HG02759 (cell line): Measurements from ENCODE around the gene LRP1.

ENCODE experiments used
- ATAC-seq: cut with Tn5 transposase; IDR thresholded peaks from one replicate; pipeline ENCODE4 v1.9.1; 2021; ENCODE audit warnings: mild to moderate bottlenecking, moderate library complexity; ENCODE audit not compliant: unreplicated experiment

The LRP1 gene

DNA sequence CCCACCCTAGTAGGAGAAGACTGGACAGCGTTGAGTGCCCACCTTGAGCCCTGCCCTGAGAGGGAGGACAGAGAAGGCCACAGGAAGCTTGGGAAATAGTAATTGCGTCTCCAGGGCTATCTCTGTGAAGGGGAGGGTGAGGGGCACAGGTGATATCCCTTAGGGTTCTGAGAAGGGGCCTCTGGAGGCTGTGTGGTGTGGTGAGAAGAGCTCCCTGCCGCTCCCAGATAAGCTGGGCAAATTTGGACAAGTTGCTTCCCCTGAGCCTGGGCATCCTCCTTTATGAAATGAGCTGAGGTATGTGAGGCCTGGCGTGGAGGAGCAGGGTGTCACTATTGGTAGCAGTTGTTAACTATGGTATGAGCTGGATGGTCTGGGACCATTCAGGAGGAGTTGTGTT is 42.6 kb downstream of the LRP1 start:
- no peak for ATAC-seq

DNA sequence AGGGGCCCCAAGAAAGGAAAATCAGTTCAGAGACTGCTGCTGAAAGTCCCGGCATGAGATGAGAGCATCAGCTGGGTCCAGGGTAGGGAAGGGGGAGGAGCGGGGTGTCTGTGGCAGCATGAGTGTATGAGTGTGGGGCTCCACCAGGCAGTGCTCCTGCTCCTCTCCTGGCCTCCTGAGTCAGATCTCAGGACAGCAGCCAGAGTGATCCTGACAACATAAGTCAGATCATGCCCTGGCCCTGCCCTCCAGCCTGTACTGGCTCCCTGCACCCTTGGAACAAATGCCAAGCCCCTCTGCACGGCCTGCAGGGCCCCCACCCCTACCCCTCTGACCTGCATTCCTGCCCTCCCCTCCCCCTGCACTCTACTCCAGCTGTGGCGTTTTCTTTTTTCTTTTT is 43.4 kb downstream of the LRP1 start:
- no peak for ATAC-seq

DNA sequence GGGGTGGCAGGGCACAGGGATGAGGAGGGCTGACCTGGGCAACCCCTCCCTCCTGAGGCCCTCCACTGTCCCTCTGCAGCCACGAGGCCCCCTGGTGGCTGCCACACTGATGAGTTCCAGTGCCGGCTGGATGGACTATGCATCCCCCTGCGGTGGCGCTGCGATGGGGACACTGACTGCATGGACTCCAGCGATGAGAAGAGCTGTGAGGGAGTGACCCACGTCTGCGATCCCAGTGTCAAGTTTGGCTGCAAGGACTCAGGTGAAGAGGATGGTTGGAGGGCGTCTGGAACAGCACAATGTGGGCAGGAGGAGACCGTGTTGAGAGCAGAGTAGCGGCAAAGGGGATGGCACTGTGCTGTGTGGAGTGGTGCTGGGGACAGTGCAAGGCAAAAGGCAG is 44.8 kb downstream of the LRP1 start:
- no peak for ATAC-seq

DNA sequence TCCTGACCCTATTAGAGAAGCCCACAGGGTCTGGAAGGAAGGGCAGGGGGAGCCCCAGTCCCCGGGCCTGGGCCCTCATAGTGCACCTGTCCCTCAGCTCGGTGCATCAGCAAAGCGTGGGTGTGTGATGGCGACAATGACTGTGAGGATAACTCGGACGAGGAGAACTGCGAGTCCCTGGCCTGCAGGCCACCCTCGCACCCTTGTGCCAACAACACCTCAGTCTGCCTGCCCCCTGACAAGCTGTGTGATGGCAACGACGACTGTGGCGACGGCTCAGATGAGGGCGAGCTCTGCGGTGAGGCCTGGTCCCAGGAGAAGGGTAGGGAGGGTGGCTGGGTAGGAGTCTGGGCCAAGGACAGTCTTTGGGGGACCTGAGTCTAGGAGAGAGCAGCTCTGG is 45.4 kb downstream of the LRP1 start:
- no peak for ATAC-seq

DNA sequence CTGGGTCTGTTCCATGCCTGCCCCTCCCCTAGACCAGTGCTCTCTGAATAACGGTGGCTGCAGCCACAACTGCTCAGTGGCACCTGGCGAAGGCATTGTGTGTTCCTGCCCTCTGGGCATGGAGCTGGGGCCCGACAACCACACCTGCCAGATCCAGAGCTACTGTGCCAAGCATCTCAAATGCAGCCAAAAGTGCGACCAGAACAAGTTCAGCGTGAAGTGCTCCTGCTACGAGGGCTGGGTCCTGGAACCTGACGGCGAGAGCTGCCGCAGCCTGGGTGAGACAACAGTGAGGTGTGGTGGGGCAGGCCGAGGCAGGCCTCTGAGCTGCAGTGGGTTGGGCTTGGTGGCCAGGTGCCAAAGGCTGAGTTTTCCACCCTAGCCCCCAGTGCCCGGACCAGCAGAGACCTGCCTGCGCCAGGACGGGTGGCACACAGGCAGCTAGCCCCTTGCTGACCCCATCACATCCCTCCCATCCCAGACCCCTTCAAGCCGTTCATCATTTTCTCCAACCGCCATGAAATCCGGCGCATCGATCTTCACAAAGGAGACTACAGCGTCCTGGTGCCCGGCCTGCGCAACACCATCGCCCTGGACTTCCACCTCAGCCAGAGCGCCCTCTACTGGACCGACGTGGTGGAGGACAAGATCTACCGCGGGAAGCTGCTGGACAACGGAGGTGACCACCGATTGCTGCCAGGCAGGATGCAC is 47.3 kb downstream of the LRP1 start:
- ATAC-seq = no peak

DNA sequence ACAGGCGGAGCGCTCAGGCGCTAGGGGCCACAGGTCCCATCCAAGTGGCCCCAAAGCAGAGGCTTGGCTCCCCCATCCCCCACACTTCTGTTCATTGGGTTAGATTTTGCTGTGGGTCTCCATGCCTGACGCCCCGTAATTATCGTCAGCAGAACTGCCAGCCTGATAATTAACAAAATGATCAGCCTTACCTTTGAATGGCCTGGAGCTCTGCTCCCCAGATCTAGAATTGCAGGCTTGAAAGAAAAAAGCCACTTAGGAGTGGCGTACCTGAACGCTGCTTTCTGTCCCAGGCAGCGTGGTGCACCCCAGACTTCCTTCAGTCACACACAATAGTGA is 47.8 kb downstream of the LRP1 start:
- ATAC-seq = no peak

DNA sequence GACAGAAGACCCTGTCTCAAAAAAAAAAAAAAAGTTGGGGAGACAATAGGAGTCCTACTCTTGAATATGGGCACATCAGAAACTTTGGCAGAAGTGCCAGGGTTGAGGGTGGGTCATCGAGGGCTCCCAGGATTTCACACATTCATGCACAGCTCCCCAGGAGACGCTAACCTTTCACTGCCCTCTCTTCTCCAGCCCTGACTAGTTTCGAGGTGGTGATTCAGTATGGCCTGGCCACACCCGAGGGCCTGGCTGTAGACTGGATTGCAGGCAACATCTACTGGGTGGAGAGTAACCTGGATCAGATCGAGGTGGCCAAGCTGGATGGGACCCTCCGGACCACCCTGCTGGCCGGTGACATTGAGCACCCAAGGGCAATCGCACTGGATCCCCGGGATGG is 48.6 kb downstream of the LRP1 start:
- no peak for ATAC-seq

DNA sequence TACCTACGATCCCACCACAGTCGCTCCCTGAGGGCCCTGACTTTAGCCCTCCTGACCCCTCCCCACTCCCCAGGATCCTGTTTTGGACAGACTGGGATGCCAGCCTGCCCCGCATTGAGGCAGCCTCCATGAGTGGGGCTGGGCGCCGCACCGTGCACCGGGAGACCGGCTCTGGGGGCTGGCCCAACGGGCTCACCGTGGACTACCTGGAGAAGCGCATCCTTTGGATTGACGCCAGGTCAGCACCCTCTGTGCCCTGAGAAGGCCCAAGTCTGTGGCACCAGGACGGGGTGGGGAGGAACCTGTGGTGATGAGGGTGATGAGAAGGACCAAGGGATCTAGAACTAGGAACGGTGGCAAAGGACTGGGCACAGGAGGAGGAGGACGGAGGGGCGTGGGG is 49.1 kb downstream of the LRP1 start:
- ATAC-seq = no peak

DNA sequence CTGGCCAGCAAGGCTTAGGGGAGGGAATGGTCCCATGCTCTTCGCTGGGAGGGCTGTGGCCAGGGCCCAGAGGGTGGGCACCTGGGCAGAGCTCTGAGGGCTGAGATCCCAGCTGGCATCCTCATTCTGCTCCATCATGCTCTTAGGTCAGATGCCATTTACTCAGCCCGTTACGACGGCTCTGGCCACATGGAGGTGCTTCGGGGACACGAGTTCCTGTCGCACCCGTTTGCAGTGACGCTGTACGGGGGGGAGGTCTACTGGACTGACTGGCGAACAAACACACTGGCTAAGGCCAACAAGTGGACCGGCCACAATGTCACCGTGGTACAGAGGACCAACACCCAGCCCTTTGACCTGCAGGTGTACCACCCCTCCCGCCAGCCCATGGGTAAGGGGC is 49.9 kb downstream of the LRP1 start:
- ATAC-seq = no peak

DNA sequence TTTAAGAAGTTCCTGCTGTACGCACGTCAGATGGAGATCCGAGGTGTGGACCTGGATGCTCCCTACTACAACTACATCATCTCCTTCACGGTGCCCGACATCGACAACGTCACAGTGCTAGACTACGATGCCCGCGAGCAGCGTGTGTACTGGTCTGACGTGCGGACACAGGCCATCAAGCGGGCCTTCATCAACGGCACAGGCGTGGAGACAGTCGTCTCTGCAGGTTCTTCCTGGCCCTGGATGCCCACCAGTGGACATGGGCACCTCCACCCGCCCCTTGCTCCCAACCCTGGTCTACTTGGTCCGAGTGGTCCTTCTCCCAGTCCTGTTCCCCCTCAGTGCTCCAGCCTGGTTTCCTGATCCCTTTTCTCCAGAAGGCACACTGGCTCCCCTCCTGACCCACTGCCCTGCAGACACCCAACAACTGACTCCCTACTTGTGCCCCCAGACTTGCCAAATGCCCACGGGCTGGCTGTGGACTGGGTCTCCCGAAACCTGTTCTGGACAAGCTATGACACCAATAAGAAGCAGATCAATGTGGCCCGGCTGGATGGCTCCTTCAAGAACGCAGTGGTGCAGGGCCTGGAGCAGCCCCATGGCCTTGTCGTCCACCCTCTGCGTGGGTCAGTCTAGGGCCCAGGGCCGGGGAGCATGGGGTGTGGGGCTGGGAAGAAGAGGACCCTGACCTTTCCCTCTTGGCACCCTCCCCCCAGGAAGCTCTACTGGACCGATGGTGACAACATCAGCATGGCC is 51.2 kb downstream of the LRP1 start:
- no peak for ATAC-seq

DNA sequence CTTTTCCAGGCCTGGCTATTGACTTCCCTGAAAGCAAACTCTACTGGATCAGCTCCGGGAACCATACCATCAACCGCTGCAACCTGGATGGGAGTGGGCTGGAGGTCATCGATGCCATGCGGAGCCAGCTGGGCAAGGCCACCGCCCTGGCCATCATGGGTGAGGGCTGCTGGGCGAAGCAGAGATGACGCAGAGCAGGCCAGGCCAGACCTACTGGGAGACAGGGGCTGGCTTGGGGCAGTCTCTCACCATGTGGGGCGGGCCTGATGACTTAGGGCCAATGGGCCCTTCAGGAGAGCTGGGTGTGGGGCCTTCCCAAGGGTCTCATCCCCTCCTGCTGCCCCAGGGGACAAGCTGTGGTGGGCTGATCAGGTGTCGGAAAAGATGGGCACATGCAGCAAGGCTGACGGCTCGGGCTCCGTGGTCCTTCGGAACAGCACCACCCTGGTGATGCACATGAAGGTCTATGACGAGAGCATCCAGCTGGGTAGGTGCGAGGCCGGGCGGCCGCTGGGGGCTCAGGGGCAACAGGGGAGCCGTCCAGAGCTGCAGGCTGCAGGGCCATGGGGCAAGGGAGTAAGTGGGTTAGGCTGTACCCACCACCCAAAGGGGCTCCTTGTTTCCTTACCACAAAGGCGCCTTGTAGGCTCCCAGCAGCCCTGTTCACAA is 52.2 kb downstream of the LRP1 start:
- ATAC-seq = no peak

DNA sequence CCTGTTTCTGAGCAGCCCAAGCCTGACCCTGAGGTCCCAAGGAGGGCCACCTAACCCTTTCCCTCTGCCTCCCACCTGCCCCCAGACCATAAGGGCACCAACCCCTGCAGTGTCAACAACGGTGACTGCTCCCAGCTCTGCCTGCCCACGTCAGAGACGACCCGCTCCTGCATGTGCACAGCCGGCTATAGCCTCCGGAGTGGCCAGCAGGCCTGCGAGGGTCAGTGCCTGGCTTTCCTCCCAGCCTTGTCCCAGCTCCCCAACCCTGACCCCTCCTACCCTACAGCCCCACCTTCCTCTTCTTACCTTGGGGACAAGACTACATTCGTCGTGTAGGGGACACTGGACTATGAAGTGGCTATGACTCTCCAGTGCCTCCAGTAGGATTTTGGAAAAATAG is 52.8 kb downstream of the LRP1 start:
- no peak for ATAC-seq

DNA sequence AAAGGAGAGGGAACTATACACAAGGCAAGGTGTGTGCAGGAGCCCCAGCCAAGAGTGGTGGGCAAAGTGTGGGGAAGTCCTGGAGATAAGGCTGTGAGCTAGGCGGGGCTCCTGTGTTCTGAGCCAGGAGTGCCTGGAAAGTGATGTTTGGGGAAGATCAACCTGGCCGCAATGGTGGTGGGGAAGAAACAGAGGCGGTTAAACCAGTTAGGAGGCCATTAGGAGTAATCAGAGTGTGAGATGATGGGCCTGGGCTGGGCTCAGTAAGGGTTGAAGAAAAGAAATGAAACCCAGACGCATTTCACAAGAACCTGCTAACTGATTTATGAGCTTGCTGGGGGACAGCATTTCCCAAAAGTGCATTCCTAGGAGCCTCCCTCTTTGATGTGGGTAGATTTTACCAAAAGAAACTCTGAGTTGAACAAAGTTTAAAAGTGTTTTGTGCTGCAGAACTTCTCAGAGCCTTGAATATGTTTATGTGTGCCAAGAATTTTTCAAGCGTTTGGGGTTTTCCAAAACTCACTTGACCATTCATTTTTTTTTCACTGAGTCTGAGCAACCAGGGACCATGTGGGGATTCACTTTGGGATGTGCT is 53.4 kb downstream of the LRP1 start:
- no peak for ATAC-seq

DNA sequence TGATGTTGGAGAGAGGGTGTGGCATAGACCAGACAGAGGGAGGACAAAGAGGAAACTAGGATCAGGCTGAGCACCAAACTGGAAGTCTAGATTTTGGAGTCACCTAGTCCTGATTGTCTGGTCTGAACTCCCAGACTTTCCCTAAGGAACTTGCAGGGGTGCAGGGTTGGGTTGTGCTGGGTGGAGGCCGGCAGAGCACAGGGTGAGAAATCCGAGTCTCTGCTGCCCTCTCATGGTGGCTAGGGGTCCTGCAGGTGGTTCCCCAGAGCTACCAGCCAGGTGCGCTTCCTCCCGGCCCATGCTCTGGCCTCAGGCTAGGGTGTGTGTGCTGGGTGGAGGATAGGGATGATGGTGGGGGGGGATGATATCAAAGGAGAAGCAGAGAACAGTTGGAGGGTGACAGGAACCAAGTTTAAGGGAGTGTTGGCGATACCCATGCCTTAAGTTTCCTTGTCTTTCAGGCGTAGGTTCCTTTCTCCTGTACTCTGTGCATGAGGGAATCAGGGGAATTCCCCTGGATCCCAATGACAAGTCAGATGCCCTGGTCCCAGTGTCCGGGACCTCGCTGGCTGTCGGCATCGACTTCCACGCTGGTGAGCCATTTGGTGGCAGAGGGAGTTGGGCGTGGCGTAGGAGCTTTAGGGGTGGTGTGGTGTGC is 54.8 kb downstream of the LRP1 start:
- peak; percentile 88 for ATAC-seq

DNA sequence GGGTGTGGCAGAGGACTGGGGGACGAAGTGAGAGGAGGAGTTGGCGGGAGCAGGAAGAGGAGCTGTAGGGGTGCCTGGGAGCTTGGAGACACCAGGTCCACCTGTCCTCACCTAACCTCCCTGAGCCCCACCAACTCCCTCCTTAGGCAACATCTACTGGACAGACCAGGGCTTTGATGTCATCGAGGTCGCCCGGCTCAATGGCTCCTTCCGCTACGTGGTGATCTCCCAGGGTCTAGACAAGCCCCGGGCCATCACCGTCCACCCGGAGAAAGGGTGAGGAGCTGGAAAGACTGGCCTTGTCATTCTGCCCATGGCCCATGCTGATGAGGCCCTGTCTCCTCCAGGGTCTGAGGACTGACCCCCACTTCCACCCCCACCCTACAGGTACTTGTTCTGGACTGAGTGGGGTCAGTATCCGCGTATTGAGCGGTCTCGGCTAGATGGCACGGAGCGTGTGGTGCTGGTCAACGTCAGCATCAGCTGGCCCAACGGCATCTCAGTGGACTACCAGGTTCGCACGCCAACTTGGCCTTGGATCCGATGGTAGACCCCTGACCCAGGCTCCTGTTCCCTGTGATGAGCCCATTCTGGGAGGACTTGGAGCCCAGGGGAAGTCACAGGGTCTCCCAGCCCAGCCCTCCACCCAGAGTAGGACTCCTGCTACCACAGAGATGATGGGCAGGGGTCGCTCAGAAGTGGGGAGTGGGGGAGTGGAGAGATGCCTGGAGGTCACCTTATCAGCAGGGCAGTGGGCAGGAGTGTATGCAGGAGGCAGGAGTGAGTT is 55.8 kb downstream of the LRP1 start:
- no peak for ATAC-seq

DNA sequence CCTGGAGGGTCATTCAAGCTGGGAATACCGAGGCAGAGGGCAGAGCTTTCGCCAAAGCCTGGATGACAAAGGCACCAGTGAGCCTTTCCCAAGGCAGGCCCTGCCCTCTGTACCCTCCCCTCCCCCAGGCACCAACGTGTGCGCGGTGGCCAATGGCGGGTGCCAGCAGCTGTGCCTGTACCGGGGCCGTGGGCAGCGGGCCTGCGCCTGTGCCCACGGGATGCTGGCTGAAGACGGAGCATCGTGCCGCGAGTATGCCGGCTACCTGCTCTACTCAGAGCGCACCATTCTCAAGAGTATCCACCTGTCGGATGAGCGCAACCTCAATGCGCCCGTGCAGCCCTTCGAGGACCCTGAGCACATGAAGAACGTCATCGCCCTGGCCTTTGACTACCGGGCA is 57.1 kb downstream of the LRP1 start:
- ATAC-seq = no peak

DNA sequence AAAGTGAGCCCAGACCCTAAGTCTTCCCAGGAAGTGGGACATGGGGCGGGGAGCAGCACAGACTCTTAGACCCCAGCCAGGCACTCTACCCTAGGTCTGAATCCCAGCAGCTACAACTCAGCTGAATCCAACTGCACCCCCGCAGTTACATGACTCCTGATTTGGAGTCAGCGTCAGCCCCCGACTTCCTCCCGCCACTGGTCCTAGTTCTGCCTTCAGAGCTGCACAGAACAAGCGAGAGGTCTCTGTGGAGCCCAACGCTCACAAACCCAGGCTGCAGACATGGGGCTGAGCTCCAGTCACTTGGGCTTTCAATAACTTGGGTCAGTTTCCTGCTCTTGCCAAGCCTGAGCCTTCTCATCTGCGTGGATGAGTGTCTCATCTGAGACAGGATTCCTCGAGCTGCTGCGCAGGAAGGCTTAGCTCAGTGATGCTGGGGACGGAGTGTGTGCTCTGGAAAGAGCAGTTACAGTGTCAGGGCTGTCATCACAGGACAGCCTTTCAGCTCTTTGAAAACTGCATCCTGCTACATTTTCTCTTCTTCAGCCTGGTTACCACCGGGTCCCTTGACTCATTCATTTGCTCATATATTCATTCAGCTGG is 57.7 kb downstream of the LRP1 start:
- ATAC-seq = no peak

DNA sequence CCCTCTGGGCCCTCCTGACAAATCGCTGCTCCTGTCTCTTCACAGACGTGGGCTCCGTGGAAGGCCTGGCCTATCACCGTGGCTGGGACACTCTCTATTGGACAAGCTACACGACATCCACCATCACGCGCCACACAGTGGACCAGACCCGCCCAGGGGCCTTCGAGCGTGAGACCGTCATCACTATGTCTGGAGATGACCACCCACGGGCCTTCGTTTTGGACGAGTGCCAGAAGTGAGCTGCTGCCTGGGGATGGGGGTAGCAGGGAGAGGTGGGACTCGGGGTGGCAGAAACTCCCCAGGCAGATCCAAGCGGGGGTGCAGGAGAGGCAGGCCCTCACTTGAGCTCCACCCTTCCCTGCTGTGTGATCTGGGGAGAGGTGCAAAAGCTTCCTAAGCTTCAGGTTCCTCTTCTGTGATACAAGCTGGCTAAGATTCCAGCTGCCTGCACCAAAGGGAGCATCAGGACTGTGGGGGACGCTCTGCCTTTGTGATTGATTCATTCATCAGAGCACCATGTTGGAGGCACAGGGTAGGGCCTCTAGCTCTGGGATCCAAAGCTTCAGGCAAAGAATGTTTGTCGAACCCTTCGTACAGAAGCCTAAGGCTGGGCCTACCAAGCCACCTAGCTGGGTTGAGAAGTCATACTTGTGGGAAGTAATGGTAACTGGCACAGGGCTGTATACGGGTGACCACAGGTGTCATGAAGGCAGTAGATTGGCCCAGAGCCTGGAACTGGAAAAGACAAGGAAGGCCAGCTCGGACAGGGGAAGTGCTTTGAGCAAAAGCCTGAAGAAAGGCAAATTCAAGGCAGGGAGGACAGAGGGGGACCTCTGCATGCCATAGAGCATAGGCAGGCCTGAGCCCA is 59.2 kb downstream of the LRP1 start:
- no peak for ATAC-seq

DNA sequence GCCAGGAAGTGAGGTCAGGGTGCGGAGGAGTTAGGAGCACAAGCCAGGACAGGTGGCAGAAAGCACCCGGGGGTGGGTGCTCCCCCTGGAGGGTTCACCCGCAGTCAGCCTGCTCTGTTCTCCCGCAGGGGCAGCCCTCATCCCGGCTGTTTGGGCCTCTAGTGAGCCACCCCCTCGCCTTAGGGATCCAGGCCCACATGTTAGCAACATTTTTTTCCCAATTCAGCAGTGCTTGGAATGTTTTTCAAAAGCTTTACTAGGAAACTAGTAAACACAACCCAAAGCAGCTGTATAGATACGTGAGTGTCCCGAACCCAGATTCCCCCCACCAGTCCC is 59.8 kb downstream of the LRP1 start:
- no peak for ATAC-seq
